Retinal pigment epithelial cell (primary cell): ENCODE data around the gene TBCK.
A peak's percentile ranks its signal among the peaks of the same experiment; 100 is the strongest.

Source experiments
- DNase-seq: peaks from one replicate; pipeline ENCODE4 v3.0.0-alpha.2; 2010; ENCODE audit warnings: low read depth
- H3K4me3 ChIP-seq: 2 replicates; pipeline ENCODE4 v1.5.1; 2011; ENCODE audit warnings: mild to moderate bottlenecking, low read length, control low read depth, moderate library complexity
- CTCF ChIP-seq: conservative IDR thresholded peaks from 2 replicates; pipeline ENCODE4 v1.5.1; 2011; ENCODE audit warnings: low read depth, low read length, control low read depth, inconsistent platforms

TBCK gene

GRCh38 chr4:106353786-106354185 is 37.8 kb upstream of the TBCK start:
- DNase-seq = no peak
- H3K4me3 ChIP-seq = no peak overlapping the region
- no peak for TF ChIP-seq CTCF

- H3K4me3 ChIP-seq = no peak overlapping the region
- no peak for TF ChIP-seq CTCF
- DNase-seq = no peak
Measured at GRCh38 chr4:106351016-106351415, 35.0 kb upstream of the TBCK start.

GRCh38 chr4:106347167-106347566 is 31.2 kb upstream of the TBCK start:
- no peak for TF ChIP-seq CTCF
- no peak for DNase-seq
- H3K4me3 ChIP-seq = no peak overlapping the region

GRCh38 chr4:106344647-106344970 is 28.6 kb upstream of the TBCK start:
- no peak for TF ChIP-seq CTCF
- H3K4me3 ChIP-seq = no peak overlapping the region
- DNase-seq = peak; percentile 37

- H3K4me3 ChIP-seq = no peak overlapping the region
- no peak for TF ChIP-seq CTCF
- DNase-seq = no peak
Measured at GRCh38 chr4:106343865-106344646, 28.0 kb upstream of the TBCK start.

- no peak overlapping the region for H3K4me3 ChIP-seq
- TF ChIP-seq CTCF = no peak
- no peak for DNase-seq
Measured at GRCh38 chr4:106340774-106341173, 24.8 kb upstream of the TBCK start.

GRCh38 chr4:106339431-106339830 is 23.4 kb upstream of the TBCK start:
- TF ChIP-seq CTCF = no peak
- no peak for DNase-seq
- H3K4me3 ChIP-seq = no peak overlapping the region
